Hematopoietic multipotent progenitor cell treated with erythropoietin and hydrocortisone succinate and interleukin-3 and kit ligand, for 4 days (in vitro differentiated cells): ENCODE data around the gene RNU5D-1.
"Not testable (repeated sequence)": the region's sequence is repeated elsewhere in the genome, so short reads cannot be mapped to it uniquely, and the experiment has no call there.

ENCODE experiments used
- DNase-seq: peaks from one replicate; pipeline ENCODE4 v3.0.0-alpha.2; 2015

RNU5D-1 gene

GRCh38 chr1:44724955-44725698, 5.8 kb downstream of the RNU5D-1 start:
- DNase-seq, result no peak

GRCh38 chr1:44724296-44724954, 6.5 kb downstream of the RNU5D-1 start:
- DNase-seq, result no peak

- peak; percentile 94 for DNase-seq
These were observed 7.3 kb downstream of the RNU5D-1 start for GRCh38 chr1:44723496-44724295.

- no peak for DNase-seq
These were observed 7.9 kb downstream of the RNU5D-1 start for GRCh38 chr1:44723064-44723463.

DNA sequence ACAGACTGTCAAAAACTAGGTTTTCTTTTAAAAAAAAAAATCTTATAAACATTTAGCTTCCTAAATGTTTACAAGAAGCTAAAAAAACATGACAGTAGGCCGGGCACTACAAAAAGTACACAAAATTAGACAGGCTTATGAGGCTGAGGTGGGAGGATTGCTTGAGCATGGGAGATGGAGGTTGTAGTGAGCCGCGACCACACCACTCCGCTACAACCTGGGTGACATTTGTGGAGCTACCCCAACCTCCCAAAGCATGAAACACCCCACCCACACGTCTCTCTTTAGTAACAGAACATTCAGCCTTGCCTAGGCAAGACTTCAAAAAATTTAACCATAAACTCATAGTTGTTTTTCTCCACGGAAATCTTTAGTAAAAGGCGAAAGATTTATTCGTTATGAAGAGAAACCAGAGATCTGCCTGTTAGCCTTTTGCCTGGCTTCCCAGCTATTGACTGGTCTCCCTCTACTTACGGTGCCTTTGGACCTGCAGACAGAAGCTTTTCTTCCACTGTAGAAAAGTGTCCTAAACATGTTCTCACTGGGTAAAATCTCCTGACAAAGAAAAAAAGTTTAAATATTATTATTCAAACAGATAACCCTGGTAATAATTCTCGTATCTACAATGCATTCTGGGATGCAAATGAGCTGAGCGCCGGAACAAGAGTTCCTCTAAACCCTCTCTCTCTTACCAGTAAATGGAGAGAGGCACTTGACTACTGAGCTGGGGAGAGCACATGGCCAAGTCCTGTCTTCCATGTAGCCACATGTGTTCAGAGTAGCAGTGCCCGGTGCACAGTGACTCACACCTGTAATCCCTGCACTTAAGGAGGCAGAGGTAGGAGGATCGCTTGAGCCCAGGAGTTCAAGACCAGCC, 9.2 kb downstream of the RNU5D-1 start:
- peak; percentile 99 for DNase-seq

- no peak for DNase-seq
These were observed 10.7 kb downstream of the RNU5D-1 start for GRCh38 chr1:44720281-44720680.

DNA sequence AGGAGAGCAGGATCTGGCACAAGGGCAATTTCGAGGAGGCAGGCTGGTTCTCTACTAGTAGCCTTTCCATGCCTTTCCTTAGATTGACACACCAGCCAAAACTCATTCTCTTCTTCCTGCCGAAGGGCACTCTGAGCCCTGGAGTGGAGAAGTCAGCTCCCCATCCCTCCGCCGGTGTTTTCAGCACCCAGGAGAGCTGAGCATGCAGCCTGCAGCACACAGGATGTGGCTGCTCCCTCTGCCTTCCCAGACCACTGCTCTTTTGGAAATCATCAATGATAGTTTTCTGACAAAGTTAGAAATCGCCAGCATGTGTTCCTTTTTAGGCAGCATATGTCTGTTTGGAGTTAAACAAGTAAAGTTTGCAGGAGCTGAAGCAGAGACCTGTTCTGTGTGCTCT, 11.7 kb downstream of the RNU5D-1 start:
- no peak for DNase-seq

DNA sequence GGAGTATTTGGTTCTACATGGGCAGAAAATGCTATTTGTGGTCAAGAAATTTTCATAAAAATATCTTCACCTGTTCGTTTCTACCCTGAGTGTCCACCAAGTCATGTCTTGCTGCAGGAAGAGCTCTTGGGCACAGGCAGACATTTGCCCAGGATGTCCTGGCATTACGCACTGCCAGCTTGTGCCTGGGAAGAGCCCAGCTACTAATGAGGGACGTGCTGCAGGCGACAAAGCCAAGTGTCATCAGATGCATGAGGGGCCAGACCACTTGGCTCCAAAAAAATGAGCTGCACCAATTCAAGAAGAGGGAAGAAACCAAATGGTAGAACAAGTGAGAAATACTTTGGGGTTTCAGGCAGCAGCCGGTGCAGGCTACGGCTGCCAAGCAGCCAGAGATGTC, 12.9 kb downstream of the RNU5D-1 start:
- DNase-seq, result no peak

- no peak for DNase-seq
These were observed 13.3 kb downstream of the RNU5D-1 start for GRCh38 chr1:44717653-44718052.

- no peak for DNase-seq
These were observed 13.8 kb downstream of the RNU5D-1 start for GRCh38 chr1:44717156-44717555.

- DNase-seq, result peak; percentile 92
These were observed 15.9 kb downstream of the RNU5D-1 start for GRCh38 chr1:44714944-44715571.

GRCh38 chr1:44714532-44714931, 16.4 kb downstream of the RNU5D-1 start:
- no peak for DNase-seq

- DNase-seq, result peak; percentile 56
These were observed 17.6 kb downstream of the RNU5D-1 start for GRCh38 chr1:44713321-44713781.

GRCh38 chr1:44707959-44708831, 22.8 kb downstream of the RNU5D-1 start:
- DNase-seq, result peak; percentile 87

- DNase-seq, result no peak
These were observed 23.7 kb downstream of the RNU5D-1 start for GRCh38 chr1:44707112-44707881.

DNA sequence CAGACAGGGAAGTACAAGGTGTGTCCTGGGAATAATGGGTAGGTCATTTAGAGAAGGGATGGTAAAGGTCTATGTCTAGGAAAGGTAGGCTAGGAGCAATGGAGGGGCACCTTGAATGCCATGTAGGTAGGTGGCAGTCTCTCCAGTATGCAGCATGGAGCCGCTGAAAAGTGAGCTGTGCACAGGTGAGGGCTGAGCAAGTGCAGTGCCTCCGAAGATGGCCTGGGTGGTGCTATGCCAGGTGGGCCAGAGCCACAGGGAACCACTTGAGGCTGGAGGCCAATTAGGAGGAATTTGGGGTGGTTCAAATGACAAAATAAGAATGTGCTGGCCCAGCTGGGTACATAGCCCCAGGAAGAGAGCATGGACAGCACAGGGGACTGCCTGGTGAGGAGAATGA, 25.0 kb downstream of the RNU5D-1 start:
- no peak for DNase-seq

- no peak for DNase-seq
These were observed 25.5 kb downstream of the RNU5D-1 start for GRCh38 chr1:44705470-44705869.

- no peak for DNase-seq
These were observed 29.8 kb downstream of the RNU5D-1 start for GRCh38 chr1:44701141-44701573.

- DNase-seq, result no peak
These were observed 30.4 kb downstream of the RNU5D-1 start for GRCh38 chr1:44700573-44700972.

DNA sequence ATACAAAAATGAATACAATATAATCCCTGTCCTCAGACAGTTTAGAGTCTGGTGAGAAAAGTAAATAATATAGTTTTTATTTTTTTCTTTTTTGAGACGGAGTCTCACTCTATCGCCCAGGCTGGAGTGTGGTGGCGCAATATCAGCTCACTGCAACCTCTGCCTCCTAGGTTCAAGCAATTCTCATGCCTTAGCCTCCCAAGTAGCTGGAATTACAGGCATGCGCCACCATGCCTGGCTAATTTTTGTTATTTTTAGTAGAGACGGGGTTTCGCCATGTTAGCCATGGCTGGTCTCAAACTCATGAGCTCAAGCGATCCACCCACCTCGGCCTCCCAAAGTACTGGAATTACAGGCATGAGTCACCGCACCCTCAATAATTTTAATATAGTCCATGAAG, 31.6 kb downstream of the RNU5D-1 start:
- DNase-seq, result not testable (repeated sequence)
